Ovary (tissue), 3 donors: Measurements from ENCODE around the gene HSPA6.
"Not testable (repeated sequence)": the region's sequence is repeated elsewhere in the genome, so short reads cannot be mapped to it uniquely, and the experiment has no call there.

Experiments used
- CTCF ChIP-seq, 3 donors: fragments of 450-650 bp in 2 of 3; fragments of 200-600 bp in 1 of 3; IDR thresholded peaks; one replicate each; pipeline versions ENCODE4 v1.5.1 to v1.8.0; 2016 to 2022; ENCODE audit warnings: antibody characterized with exemption in 3 of 3, mild to moderate bottlenecking in 1 of 3
- EP300 ChIP-seq: sonication (generic); formaldehyde crosslinking; IDR thresholded peaks from one replicate; pipeline ENCODE4 v1.6.1; 2017; ENCODE audit warnings: antibody characterized with exemption
- POLR2A ChIP-seq: fragments of 450-650 bp; IDR thresholded peaks from one replicate; pipeline ENCODE4 v1.6.1; 2017; ENCODE audit warnings: antibody characterized with exemption, mild to moderate bottlenecking, moderate library complexity
- donor health status: DM: no; HTN: no; CAD: no.

GRCh38 chr1:161512636-161513447, 11.5 kb upstream of the HSPA6 start:
- TF ChIP-seq CTCF (IDR thresholded peaks at IDR 0.05); EP300; POLR2A: not testable (repeated sequence)
